CD4-positive, alpha-beta T cell treated with Interleukin-10 for 1 hour (primary cell): ENCODE measurements around the gene CTAG1A.
"Not testable (repeated sequence)": the region's sequence is repeated elsewhere in the genome, so short reads cannot be mapped to it uniquely, and the experiment has no call there.

Experiments used
- DNase-seq: peaks from one replicate; pipeline ENCODE4 v3.0.0-alpha.2; 2020

CTAG1A gene

DNA sequence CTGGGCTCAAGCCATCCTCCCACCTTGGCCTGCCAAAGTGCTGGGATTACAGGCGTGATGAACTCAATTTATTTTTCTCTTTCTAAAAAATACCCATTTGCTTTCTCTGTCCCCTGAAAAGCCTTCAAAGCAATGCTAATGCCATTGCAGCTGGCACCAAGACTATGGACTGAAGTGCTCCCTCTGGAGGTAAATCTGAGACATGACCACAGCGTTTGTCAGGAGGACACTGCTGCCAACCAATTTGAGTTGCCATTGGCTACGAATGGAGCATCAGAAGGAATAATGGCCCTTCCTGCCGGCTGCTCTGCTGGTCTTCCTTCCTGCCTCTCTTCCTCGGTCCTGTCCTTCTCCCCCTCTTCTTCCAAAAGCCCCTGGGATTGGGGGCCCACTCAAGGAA lies 9.9 kb upstream of the CTAG1A start:
- DNase-seq: not testable (repeated sequence)

DNA sequence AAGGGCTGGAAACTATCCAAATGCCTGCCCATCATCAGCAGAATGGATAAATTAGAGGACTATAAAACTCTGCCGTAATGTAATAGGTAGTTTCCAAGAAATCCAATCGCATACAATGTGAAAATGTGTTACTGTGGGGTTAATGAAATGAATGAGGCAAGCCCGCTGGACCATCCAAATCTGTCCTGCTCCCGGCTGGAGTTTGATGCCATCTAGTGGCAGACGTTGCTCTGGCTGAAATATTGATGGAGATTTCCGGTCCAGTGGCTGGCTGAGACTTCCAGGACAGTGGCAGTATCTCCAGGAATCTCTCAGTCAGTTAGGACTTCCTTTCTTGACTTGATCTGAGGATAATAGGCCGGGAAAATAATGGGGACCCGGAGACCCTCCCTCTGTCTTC lies 1.9 kb upstream of the CTAG1A start:
- DNase-seq: not testable (repeated sequence)

DNA sequence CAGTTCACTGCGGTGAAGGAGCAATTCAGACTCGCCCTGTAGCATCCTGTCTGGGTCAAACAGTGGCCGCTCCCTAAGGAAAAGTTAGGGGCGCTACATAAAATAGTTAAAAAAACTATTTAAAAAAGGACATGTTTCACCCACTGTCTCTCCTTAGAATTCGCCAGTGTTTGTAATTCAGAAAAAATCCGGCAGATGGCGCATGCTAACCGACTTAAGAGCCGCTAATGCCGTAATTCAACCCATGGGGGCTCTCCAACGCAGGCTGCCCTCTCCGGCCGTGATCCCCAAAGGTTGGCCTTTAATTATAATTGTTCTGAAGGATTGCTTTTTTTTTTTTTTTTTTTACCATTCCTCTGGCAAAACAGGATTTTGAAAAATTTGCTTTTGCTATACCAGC lies 5.5 kb downstream of the CTAG1A start:
- DNase-seq: not testable (repeated sequence)

DNA sequence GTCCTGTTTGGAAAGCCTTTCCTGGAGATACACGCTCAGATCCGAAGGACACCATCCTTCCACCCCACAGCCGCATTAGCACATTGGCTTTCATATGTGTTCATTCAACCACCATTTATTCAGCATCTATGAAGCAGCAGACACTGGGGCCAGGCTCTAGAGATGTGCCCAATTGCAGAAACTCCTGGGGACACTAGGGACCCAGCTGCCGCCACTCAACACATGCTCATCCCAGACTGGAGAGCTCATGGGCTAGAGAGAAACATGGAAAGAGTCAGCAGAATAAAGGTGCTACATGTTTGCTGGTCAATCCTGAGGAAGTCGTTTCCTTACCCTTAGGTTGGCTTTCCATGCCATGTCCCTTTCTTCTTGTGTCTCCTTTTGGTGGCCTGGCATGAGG lies 7.6 kb downstream of the CTAG1A start:
- no peak for DNase-seq

DNA sequence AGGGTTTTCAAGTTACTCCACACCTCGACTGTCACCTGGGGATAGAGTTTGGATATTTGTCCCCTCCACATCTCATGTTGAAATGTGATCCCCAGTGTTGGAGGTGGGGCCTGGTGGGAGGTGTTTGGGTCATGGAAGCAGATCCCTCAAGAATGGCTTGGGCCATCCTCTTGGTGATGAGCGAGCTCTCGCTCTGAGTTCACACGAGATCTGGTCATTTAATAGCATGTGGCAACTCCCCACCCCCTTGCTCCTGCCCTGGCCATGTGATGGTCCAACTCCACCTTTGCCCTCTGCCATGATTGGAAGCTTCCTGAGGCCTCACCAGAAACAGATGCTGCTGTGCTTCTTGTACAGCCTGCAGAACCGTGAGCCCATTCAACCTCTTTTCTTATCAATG lies 8.3 kb downstream of the CTAG1A start:
- DNase-seq: no peak

DNA sequence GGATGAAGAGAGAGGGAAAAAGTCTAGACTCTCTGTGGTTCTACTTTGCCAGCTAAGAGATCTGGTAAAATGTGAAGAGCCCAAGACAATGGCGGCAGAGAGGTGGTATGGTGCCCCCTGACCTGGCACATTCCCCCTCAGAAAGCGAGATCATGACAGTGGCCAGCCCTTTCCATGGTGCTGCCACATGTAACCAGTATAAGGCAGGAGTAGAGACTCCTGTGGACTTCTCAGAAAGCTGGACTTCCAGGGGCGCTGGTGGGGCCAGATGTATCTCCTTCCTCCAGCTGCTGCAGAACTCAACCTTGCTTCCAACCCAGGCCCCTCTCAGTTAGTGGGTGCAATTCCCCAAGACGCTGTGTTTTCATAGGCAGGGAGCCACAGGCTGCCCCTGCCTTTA lies 9.6 kb downstream of the CTAG1A start:
- no peak for DNase-seq

DNA sequence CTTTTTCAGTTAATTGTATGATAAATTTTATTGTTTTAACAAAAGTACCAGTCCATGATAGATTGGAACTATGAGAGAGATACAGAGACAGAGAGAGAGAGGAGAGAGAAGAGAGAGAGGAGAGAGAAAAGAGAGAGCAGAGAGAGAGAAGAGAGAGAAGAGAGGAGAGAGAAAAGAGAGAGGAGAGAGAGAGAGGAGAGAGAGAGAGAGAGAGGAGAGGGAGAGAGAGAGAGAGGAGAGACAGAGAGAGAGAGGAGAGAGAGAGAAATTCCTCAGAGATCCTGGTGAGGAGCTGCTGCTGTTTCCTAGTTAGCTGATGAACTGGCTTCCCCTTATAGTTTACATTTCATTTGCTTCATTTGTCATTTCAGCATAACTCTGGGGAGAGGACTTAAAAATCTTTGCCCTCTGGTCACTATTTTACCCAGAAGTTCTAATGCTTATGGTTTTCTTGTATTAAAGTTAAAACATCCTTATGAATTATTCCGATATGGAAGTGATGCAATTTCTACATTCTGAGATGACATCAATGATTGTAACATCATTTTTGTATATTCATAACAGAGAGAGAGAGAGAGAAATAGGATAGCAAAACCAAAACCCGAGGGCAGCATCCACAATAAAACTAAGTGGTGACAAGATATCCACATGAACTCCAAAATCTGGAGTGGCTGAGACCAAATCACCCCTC lies 10.8 kb downstream of the CTAG1A start:
- DNase-seq: no peak

DNA sequence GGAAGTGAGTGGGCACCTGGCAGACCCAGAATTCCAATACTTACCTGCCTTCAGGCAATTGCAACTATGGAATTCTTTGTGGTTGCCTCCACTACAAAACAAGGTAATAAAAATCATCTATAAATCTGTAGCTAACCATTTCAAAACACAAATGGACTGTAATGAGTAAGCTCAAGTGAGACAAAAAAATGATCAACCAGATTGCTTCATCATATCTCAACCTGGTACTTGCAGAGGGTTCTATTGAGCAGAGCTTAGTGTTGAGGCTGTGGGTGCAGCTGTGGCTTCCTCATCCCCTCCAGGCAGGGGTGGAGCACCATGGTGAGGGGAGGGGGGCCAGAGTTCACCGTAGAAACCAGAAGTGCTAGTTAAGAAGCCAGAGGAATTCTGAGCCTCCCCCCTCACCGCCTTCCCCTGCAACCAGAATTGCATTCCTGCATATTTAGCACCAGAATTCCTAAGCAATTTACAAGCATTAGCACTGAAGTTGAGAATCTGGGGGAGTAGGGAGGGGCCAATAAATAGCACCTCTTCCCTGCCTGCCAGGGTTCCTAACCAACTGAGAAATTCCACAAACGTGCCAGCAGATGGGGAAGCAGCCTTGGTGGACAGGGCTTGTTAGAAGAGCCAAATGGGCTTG lies 11.5 kb downstream of the CTAG1A start:
- no peak for DNase-seq

DNA sequence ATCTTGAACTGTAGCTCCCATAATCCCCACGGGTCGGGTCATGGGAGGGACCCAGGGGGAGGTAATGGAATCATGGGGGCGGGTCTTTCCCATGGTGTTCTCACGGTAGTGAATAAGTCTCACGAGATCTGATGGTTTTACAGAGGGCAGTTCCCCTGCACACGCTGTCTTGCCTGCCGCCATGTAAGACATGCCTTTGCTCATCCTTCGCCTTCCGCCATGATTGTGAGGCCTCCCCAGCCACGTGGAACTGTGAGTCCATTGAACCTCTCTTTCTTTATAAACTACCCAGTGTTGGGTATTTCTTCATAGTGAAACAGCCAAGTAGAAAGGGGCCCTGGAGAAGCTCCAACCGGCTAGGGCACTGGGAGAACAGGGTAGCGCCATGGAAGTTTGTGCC lies 12.3 kb downstream of the CTAG1A start:
- no peak for DNase-seq

DNA sequence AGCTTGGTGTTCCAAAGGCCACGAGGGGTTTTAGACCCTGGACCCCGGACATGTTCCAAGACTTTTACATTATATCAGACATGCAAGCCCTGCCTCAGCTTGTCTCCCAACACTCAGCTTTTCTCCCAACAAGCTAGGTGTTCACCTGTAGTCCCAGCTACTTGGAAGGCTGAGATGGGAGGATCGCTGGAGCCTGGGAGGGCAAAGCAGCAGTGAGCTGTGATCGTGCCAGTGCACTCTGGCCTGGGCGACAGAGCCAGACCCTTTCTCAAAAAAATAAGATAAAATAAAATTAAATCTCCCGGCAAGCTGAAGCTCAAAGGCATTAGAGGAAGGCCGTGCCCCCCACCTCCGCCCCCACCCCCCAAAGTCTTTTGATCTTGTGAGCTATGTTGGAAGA lies 13.7 kb downstream of the CTAG1A start:
- no peak for DNase-seq

DNA sequence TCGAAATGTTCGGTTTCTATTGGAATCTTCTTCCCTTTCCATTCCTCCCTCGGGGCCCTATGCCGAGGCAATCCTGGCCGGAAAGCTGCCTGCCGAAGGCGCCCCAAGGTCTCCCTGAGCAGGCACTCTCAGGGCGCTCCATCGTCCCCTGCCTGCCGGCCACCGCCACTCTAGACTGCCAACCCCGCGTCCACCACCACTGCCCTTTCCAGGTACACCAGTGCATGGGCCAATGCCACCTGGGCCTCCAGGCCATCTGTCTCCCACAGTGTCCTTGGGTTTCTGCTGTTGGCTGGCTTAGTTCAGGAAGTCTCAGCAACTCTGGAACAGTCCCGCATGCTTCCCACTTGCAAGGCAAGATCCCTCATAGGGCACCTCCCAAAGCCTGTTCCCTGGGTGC lies 14.6 kb downstream of the CTAG1A start:
- no peak for DNase-seq

DNA sequence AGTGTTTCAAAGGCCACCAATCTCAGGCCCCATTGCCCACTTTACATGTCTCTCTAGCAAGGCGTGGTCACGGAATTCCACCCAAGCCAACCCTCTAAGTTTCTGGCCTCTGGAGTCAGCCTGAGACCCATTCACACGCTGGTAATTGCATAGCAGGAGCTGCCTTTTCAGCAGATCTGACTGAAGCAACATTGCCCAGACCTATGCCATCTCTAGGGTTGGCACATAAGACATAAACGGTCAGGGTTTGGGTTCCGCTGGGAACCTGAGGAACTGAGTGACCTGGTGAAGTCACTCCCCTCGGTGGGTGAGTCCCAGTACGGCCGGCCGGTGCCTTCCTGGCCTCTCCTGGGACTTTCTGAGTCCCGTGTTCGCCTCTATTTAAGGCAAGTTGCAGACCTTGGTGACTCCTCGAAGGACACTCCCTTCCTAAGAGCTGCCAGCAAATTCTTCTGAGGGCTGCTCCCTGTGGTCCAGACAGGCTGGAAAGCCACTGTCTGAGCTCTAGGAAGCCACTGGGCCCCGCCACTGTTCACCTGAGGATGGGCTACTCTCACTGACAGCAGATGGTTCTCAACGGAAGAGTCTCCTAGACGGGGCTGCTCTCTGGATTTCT lies 15.9 kb downstream of the CTAG1A start:
- no peak for DNase-seq

DNA sequence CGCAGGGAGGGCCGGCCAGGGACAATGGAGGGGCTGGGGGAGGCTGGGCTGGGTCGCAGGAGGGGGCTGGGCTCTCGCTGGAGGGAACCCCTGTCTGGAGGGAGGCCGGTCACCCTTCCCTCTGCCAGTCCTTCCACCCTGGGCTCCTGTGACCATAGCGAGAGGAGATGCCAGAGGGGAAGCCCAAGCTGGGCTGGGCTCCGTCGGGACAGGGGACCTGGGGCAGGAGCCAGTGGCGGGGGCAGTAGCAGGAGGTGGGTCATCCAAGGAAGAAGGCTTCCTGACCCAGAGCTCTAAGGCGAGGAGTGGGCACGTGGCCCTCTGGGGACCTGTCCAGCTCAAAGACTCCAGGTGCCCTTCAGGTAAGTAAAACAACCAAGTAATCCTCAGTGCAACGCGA lies 17.3 kb downstream of the CTAG1A start:
- DNase-seq: no peak

DNA sequence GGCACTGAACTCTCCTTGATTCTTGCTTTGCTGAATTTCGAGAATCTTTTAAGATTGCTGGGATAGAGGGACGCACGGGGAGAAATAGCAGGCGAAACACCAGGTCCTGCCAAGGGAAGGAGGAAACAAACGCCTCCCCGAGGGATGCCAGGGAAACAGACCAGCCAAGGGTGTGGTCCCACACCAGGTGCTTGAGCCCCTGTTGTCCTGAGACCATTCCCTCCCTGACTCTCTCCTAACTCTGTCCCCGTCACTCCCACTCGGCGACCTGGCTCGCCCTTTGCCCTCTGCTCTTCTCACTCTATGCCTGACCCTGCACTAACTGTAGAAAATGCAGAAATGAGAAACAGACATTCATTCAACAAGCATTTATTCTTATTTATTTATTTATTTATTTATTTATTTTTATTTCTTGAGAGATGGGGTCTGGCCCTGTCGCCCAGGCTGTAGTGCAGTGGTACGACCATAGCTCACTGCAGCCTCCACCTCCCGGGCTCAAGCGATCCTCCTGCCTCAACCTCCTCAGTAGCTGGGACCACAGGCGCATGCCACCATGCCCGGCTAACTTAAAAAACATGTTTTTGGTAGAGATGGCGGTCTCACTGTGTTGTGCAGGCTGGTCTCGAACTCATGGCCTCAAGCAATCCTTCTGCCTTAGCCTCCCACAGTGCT lies 18.0 kb downstream of the CTAG1A start:
- no peak for DNase-seq

DNA sequence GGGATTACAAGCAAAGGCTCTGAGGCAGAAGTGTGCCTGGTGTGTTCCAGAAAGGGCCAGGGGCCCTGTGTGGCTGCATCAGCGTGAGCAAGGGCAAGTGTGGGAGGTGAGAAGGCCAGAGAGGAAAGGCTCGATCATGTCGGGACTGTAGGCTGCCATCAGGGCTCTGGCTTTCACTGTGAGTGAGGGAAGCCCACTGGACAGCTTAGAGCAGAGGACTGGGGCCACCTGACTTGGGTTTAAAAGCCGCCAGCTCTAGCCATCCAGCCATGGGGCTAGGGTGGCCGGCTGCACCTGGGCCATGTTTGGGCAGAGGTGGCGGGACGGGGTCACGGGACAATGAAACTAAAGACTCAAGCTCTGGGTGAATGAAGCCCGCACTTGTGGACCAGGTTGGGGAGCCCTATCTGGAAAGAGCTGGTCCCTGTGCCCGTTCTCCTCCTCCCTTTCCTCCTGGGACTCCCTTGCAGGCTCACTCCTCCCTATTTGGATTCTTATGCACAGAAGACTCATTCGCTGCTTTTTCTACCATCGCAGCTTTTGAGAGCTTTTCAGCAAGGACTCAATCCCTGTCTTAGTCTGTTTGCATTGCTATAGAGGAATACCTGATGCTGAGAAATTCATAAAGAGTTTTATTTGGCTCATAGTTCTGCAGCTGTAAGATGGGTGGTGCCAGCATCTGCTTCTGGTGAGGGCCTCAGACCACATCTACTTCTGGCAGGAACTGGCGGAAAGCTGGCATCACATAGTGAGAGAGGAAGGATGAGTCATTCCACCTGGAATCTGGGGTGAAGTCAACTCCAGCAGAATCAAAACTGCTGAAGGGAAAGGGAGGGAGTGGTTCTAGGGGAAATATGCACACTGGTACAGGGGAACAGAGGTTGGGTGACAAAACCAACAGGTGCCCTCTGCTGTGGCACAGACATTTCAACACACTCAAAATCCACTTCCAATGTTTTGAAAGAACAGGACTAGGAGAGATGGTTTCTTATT lies 18.8 kb downstream of the CTAG1A start:
- no peak for DNase-seq

DNA sequence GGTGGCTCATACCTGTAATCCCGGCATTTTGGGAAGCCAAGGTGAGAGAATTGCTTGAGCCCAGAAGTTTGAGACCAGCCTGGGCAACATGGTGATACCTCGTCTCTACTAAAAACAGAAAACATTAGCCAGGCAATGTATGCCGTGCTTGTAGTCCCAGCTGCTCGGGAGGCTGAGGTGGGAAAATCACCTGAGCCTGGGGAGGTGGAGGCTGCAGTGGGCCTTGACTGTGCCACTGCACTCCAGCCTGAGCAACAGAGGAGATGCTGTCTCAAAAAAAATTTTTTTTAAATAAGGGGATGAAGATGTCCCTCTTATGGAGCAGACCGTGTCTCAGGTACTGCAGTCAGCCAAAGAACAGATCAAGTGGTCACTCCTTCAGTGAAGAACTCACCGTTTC lies 20.6 kb downstream of the CTAG1A start:
- no peak for DNase-seq

DNA sequence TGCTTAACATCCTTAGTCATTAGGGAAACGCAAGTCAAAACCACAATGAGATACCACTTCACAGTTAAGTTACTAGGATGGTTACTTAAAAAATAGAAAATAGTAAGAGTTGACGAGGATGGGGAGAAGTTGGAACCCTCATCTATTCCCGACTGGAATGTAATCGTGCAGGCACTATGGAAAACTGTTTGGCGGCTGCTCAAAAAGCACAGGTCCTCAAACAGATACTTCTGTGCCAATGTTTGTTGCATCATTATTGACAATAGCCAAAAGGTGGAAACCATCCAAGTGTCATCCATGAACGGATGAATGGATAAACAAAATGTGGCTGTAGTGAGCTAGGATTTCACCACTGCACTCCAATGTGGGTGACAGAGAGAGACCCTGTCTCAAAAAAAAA lies 22.4 kb downstream of the CTAG1A start:
- no peak for DNase-seq

DNA sequence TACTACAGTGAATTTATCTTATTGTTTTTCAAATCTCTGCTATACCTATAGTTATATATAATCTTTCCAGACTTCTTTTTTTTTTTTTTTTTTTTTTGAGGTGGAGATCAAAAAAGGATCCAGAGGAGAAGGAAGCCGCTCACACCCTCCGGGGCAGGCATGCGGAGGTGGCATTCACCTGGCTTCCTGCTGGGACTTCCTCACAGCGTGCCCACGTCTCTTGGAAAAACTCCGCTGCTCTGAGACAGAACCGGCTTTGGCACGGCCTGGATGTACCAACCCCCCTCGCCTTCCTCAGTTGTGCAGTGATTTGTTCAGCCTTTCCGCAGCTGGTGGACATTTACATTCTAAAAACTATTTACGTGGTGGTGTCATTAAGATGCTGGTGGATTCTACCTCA lies 23.0 kb downstream of the CTAG1A start:
- not testable (repeated sequence) for DNase-seq

DNA sequence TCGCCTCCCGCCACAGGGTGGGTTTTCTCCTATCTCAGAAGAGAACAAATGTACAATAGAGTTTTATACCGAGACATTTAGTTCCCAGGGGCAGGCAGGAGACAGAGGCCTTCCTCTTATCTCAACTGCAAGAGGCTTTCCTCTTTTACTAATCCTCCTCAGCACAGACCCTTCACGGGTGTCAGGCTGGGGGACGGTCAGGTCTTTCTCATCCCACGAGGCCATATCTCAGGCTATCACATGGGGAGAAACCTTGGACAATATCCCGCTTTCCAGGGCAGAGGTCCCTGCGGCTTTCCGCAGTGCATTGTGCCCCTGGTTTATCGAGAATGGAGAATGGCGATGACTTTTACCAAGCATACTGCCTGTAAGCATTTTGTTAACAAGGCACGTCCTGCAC lies 23.9 kb downstream of the CTAG1A start:
- not testable (repeated sequence) for DNase-seq

DNA sequence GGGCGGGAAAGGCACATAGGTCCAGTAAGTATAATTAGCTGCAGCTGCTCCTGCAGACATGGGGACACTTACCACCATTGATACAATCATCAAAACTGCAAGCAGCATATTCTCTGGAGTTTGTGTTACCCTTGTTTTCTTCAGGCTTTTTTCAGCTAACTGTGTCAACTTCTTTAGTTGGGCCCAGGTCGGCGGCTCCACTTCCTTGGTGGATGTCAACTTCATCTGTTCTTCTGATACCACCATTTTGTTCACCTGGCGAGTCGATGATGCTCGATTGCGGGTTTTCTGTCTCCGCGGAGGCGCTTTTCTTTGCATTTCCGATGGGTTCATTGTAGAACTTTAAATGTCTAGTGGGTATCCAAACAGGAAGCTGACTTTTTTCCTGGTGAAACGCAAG lies 26.2 kb downstream of the CTAG1A start:
- not testable (repeated sequence) for DNase-seq

DNA sequence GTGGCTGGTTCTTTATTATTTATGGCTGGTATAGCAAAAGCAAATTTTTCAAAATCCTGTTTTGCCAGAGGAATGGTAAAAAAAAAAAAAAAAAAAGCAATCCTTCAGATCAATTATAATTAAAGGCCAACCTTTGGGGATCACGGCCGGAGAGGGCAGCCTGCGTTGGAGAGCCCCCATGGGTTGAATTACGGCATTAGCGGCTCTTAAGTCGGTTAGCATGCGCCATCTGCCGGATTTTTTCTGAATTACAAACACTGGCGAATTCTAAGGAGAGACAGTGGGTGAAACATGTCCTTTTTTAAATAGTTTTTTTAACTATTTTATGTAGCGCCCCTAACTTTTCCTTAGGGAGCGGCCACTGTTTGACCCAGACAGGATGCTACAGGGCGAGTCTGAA lies 28.7 kb downstream of the CTAG1A start:
- DNase-seq: not testable (repeated sequence)

DNA sequence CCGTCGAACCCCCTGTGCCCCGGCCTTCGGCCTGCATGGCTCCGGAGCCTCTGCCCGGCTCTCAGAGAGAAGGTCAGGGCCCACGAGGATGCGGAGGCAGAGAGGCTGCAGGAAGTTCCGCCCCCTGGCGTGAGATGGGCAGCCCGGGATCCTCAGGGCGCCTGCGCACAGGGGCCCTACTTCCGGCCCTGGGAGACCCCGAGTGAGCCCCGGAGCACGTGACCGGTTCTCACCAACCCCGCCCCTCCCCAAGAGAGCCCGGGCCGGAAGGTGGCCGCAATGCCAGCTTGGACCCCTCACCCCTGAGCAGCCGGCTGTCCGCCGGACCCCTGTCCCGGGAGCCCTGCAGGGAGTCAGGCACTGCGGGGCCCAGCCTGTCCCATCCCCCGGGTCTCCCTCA lies 34.2 kb downstream of the CTAG1A start, which contains the start of gene CTAG1B:
TSS of gene CTAG1B (minus strand) at position 101 of the 400 bp plus-strand sequence. CDS start at position 37, 64 bp downstream.
- not testable (repeated sequence) for DNase-seq
